PC-3 (cell line): ENCODE results near the gene RAB6B. TPM values are rescaled to one million over a fixed set of nuclear protein-coding genes. Genes with fewer than 3 reads are reported as not detected.

Experiments used
- ATAC-seq: fragments of 200-7000 bp; cut with Tn5 transposase; 2 replicates; pipeline ENCODE4 v1.9.1; 2020; ENCODE audit warnings: mild to moderate bottlenecking, moderate library complexity
- Bru-seq: library from RNA; stranded (reverse); fragments of 400-500 nt; gene quantifications from one replicate; lab custom pipeline; 2021; lab: Mats Ljungman, UMichigan
- BruChase-seq, 2 experiments: library from RNA; stranded (reverse); fragments of 400-500 nt; gene quantifications; one replicate each; lab custom pipeline; 2021; lab: Mats Ljungman, UMichigan
- BruUV-seq: library from RNA; stranded (reverse); fragments of 400-500 nt; replicated peaks from 2 replicates; lab custom pipeline; 2021; lab: Mats Ljungman, UMichigan
- CTCF ChIA-PET: fragments of 300-600 bp; sonication (Branson Sonifier 250); formaldehyde crosslinking; loops from one replicate; lab custom pipeline; 2022; ENCODE audit warnings: antibody characterized with exemption; lab: Charles Lee
- POLR2A ChIA-PET: fragments of 300-600 bp; sonication (Branson Sonifier 250); formaldehyde crosslinking; loops from one replicate; lab custom pipeline; 2022; ENCODE audit warnings: antibody characterized with exemption; ENCODE audit not compliant: unreplicated experiment; lab: Charles Lee
- DNase-seq: peaks from one replicate; pipeline ENCODE4 v3.0.0-alpha.2; 2015
- H2AFZ ChIP-seq: fragments of 300-600 bp; sonication (generic); 2 replicates; pipeline ENCODE4 v1.6.0; 2016; ENCODE audit warnings: antibody characterized with exemption, low read length
- H3F3A ChIP-seq: fragments of 300-600 bp; sonication (generic); one replicate; pipeline ENCODE4 v1.6.0; 2017; ENCODE audit warnings: antibody characterized with exemption, low read length, control low read depth, mild to moderate bottlenecking; ENCODE audit not compliant: unreplicated experiment
- H3K27ac ChIP-seq: fragments of 300-600 bp; sonication (generic); 2 replicates; pipeline ENCODE4 v1.5.1; 2016; ENCODE audit warnings: mild to moderate bottlenecking, low read length
- H3K27me3 ChIP-seq: fragments of 300-600 bp; sonication (generic); 2 replicates; pipeline ENCODE4 v1.6.1; 2016; ENCODE audit warnings: low read length, mixed read lengths
- H3K36me3 ChIP-seq: fragments of 300-600 bp; sonication (generic); 2 replicates; pipeline ENCODE4 v1.6.1; 2016; ENCODE audit warnings: low read depth, mixed run types, low read length, mixed read lengths
- H3K4me1 ChIP-seq: fragments of 300-600 bp; sonication (generic); 2 replicates; pipeline ENCODE4 v1.5.1; 2016; ENCODE audit warnings: low read length; ENCODE audit not compliant: insufficient read depth
- H3K4me2 ChIP-seq: fragments of 300-600 bp; sonication (generic); 2 replicates; pipeline ENCODE4 v1.6.0; 2016; ENCODE audit warnings: low read length
- H3K4me3 ChIP-seq: fragments of 300-600 bp; sonication (generic); 2 replicates; pipeline ENCODE4 v1.5.1; 2016; ENCODE audit warnings: mild to moderate bottlenecking, low read length, mixed read lengths
- H3K79me2 ChIP-seq: fragments of 300-600 bp; sonication (generic); 2 replicates; pipeline ENCODE4 v1.6.1; 2017; ENCODE audit warnings: low read length, mixed read lengths
- H3K9ac ChIP-seq: fragments of 300-600 bp; sonication (generic); 2 replicates; pipeline ENCODE4 v1.6.0; 2016; ENCODE audit warnings: mild to moderate bottlenecking, low read length
- H3K9me2 ChIP-seq: fragments of 300-600 bp; sonication (generic); replicated peaks from 2 replicates; pipeline ENCODE4 v1.6.1; 2016; ENCODE audit warnings: mixed run types, low read length, mixed read lengths
- H3K9me3 ChIP-seq: fragments of 300-600 bp; sonication (generic); 2 replicates; pipeline ENCODE4 v1.6.1; 2016; ENCODE audit warnings: low read length, mixed read lengths
- H4K20me1 ChIP-seq: fragments of 300-600 bp; sonication (generic); 2 replicates; pipeline ENCODE4 v1.6.1; 2016; ENCODE audit warnings: low read length, mixed read lengths
- CTCF ChIP-seq: fragments of 300-600 bp; sonication (generic); conservative IDR thresholded peaks from 2 replicates; pipeline ENCODE4 v1.5.1; 2017; ENCODE audit warnings: antibody characterized with exemption, low read depth, mild to moderate bottlenecking, low read length
- EZH2 ChIP-seq: fragments of 300-600 bp; sonication (generic); IDR thresholded peaks from one replicate; pipeline ENCODE4 v1.6.1; 2017; ENCODE audit warnings: antibody characterized with exemption, mild to moderate bottlenecking, low read length; ENCODE audit not compliant: unreplicated experiment
- EZH2phosphoT487 ChIP-seq: fragments of 300-600 bp; sonication (generic); IDR thresholded peaks from 2 replicates; pipeline ENCODE4 v1.6.1; 2018; ENCODE audit warnings: mild to moderate bottlenecking, antibody characterized with exemption, low read length, borderline replicate concordance
- intact Hi-C: fragments of 100-400 bp; cut with micrococcal nuclease; formaldehyde crosslinking; loops from 2 replicates; pipeline ENCODE4 v1.9.0; 2023
- long read RNA-seq: library from polyadenylated mRNA; unstranded; transcript quantifications from one replicate; pipeline ENCODE4 v2.0.0, GENCODE V29; 2021; ENCODE audit not compliant: unreplicated experiment
- total RNA-seq: library from RNA; depleted of rRNA; stranded (reverse); fragments of >200 nt; gene quantifications from 2 replicates; pipeline ENCODE4 v1.2.3, GENCODE V29; 2014; rRNA removed

RAB6B gene
- 0.22 and 0.75 TPM in 2 replicates for total RNA-seq
- percentile 25 among the genes with signal in this experiment for Bru-seq, nascent RNA
- BruChase-seq, experiment 1, labeled RNA remaining after a 6-hour chase = percentile 19 among the genes with signal in this experiment
- percentile 18 among the genes with signal in this experiment for BruChase-seq, experiment 2, labeled RNA remaining after a 2-hour chase
- long read RNA-seq, partial matches to known transcripts = 0 of 1 reads
- long read RNA-seq, other reads (novel, unspliced or antisense) = 1 of 1 reads

GRCh38 chr3:133895208-133896001 lies at the start of gene RAB6B:
Gene RAB6B, minus strand, starts transcription at chr3:133895882. Its CDS starts 416 bp downstream, at chr3:133895466.
- DNase-seq (no peak), ATAC-seq (peak; percentile 82)
- H3K9ac ChIP-seq = no peak within 1 kb of the TSS
- H3K27me3 ChIP-seq = peaks cover 4% of the 10 kb centered on the region
- H3K4me2 ChIP-seq = peak within 1 kb of the TSS; percentile 94
- H3K9me2 ChIP-seq = no peaks in the 10 kb centered on the region
- TF ChIP-seq EZH2 (no peak), EZH2phosphoT487 (no peak), CTCF (no peak)
- ChIA-PET POLR2A (no interaction called here), CTCF (interaction anchor here (0.6 kb wide), 1 partner anchor 61 kb away, joined by 3 read pairs; no protein-coding TSS in a partner anchor)
- peaks cover 4% of the 10 kb centered on the region; the same call in 1 of the 2 replicates for H3K4me1 ChIP-seq
- H3K36me3 ChIP-seq = no peaks in the 10 kb centered on the region
- H3K79me2 ChIP-seq = no peaks in the 10 kb centered on the region
- BruUV-seq = no TSS peak
- no peaks in the 10 kb centered on the region for H3K9me3 ChIP-seq
- H3F3A ChIP-seq = no peaks in the 10 kb centered on the region
- no peaks in the 10 kb centered on the region for H4K20me1 ChIP-seq
- no peak within 1 kb of the TSS for H3K27ac ChIP-seq
- peak within 1 kb of the TSS; percentile 74 for H3K4me3 ChIP-seq
- intact Hi-C loops = no loop called here
- peak within 1 kb of the TSS; percentile 80 for H2AFZ ChIP-seq

DNA sequence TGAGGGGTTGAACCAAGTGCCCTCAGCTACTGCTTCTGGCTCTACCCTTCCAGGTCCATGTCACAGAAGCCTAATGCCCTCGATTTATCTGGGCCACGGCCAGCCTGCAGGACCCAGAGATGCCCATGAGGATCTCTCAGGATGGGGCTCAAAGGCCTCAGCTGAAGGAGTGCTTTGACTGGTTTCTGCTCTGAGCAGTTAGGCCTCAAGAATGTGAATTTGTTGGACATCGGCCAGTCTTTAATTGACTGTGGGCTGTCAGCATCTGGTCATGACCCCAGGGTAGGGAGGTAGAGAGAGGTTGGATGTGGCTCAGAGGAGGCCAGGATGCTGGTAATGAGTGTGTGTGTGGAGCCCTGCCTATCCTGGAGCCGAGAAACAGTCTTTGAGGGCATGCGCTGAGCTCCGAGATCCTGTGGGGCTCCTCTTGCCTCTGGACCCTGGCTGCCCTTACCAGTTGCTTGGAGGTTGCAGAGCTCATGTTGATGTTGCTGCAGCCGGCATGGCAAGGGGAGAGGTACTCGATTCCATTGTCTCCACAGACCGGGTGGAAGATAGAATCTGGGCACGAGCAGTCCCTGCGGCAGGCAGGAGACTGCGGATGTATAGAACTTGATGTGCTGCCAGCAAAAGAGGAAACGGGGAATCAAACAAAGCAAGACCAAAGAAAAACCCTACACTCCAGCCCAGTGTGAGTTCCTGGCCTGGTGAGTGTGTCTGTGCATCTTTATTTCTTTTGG lies 49.1 kb upstream of the RAB6B start:
- no peaks in the 10 kb centered on the region for H3K36me3 ChIP-seq
- CTCF ChIA-PET = no interaction called here
- no peak overlapping the region for H3K4me3 ChIP-seq
- TF ChIP-seq CTCF (no peak), EZH2phosphoT487 (no peak), EZH2 (no peak)
- intact Hi-C loops = no loop called here
- no peak overlapping the region for H2AFZ ChIP-seq
- no peak overlapping the region for H3K9ac ChIP-seq
- ATAC-seq = peak; percentile 38
- no peaks in the 10 kb centered on the region for H3F3A ChIP-seq
- no peak overlapping the region for H3K27ac ChIP-seq
- H3K4me2 ChIP-seq = peak overlapping the region; percentile 65
- peaks cover 32% of the 10 kb centered on the region for H3K4me1 ChIP-seq
- no peaks in the 10 kb centered on the region for H3K9me2 ChIP-seq
- no peaks in the 10 kb centered on the region for H3K9me3 ChIP-seq
- H3K27me3 ChIP-seq = 0 out of 2 replicates have a peak, but pooled peaks cover 7% of the 10 kb centered on the region
- POLR2A ChIA-PET = no interaction called here
- no peaks in the 10 kb centered on the region for H3K79me2 ChIP-seq
- 0 out of 2 replicates have a peak, but pooled peaks cover 8% of the 10 kb centered on the region for H4K20me1 ChIP-seq
- BruUV-seq = no TSS peak
- peak; percentile 69 for DNase-seq
